A549 (cell line): ENCODE measurements around the gene ZNHIT2. TPM values are rescaled to one million over a fixed set of nuclear protein-coding genes. Genes with fewer than 3 reads are reported as not detected.

Experiments
- ATAC-seq, 2 experiments: fragments of 200-7000 bp in 1 of 2; fragments of >200 bp in 1 of 2; cut with Nextera tagmentation in 1 of 2; cut with Tn5 transposase in 1 of 2; 3 replicates each; pipeline versions ENCODE4 v1.8.0 to v1.9.1; 2018 to 2020; ENCODE audit warnings: mild to moderate bottlenecking in 1 of 2, moderate library complexity in 1 of 2
- CTCF ChIA-PET: fragments of 300-600 bp; sonication (Branson Sonifier 250); formaldehyde crosslinking; extraction: SDS; loops from one replicate; lab custom pipeline; 2021; ENCODE audit warnings: antibody characterized with exemption, inconsistent platforms; lab: Yijun Ruan, JAX
- POLR2A ChIA-PET: fragments of 350-600 bp; formaldehyde crosslinking; extraction: SDS; loops from one replicate; lab custom pipeline; 2021; ENCODE audit warnings: antibody characterized with exemption, inconsistent platforms; lab: Yijun Ruan, JAX
- DNase-seq, 2 experiments: peaks; one replicate each; pipeline versions ENCODE4 v3.0.0 to v3.0.0-alpha.2; 2011 to 2016; ENCODE audit warnings: low read depth in 1 of 2, low spot score in 1 of 2
- FAIRE-seq: peaks from 2 replicates; lab custom pipeline; 2011; peaks lifted over from hg19 to GRCh38; lab: Jason Lieb, UNC
- H3K27ac ChIP-seq, 2 experiments: fragments of >200 bp; sonication (Bioruptor Twin); formaldehyde crosslinking; 3 replicates each; pipeline ENCODE4 v1.5.1; 2016 to 2017
- H3K4me1 ChIP-seq: fragments of >200 bp; sonication (Bioruptor Twin); formaldehyde crosslinking; 3 replicates; pipeline ENCODE4 v1.6.1; 2016
- H3K4me2 ChIP-seq: fragments of >200 bp; sonication (Bioruptor Twin); formaldehyde crosslinking; 3 replicates; pipeline ENCODE4 v1.6.1; 2016
- H3K4me3 ChIP-seq: fragments of >200 bp; sonication (Bioruptor Twin); formaldehyde crosslinking; 3 replicates; pipeline ENCODE4 v1.5.1; 2016
- H3K9me3 ChIP-seq: fragments of >200 bp; sonication (Bioruptor Twin); formaldehyde crosslinking; 3 replicates; pipeline ENCODE4 v1.6.1; 2016
- BHLHE40 ChIP-seq: IDR thresholded peaks from 2 replicates; pipeline ENCODE4 v1.6.1; 2012; ENCODE audit warnings: low read depth, low read length, inconsistent platforms
- CBX8 ChIP-seq: fragments of 200-600 bp; sonication (generic); IDR thresholded peaks from 2 replicates; pipeline ENCODE4 v1.6.1; 2016
- HEYL ChIP-seq: fragments of 250-450 bp; sonication (Bioruptor Pico); IDR thresholded peaks from 2 replicates; pipeline ENCODE4 v1.8.0; 2021; ENCODE audit warnings: mild to moderate bottlenecking, moderate library complexity
- HOXB5 ChIP-seq: fragments of 250-450 bp; sonication (Bioruptor Pico); IDR thresholded peaks from 2 replicates; pipeline ENCODE4 v1.5.0; 2020; ENCODE audit warnings: mild to moderate bottlenecking, moderate library complexity
- JUNB ChIP-seq: fragments of >200 bp; sonication (Bioruptor Twin); formaldehyde crosslinking; IDR thresholded peaks from 2 replicates; pipeline ENCODE4 v1.6.1; 2016
- MYC ChIP-seq: IDR thresholded peaks from 2 replicates; pipeline ENCODE4 v1.6.1; 2012; ENCODE audit warnings: mild to moderate bottlenecking, inconsistent platforms, low read length, improper control_type of control experiment, borderline replicate concordance
- NFE2L2 ChIP-seq: fragments of 150-350 bp; conservative IDR thresholded peaks from 2 replicates; pipeline ENCODE4 v1.6.1; 2014; ENCODE audit warnings: low read length
- POLR2A ChIP-seq: IDR thresholded peaks from 2 replicates; pipeline ENCODE4 v1.6.1; 2012; ENCODE audit warnings: mild to moderate bottlenecking, low read length
- SMC3 ChIP-seq: fragments of >200 bp; sonication (Bioruptor Twin); formaldehyde crosslinking; IDR thresholded peaks from 3 replicates; pipeline ENCODE4 v1.6.1; 2018; ENCODE audit warnings: inconsistent platforms
- SREBF2 ChIP-seq: fragments of 450-650 bp; IDR thresholded peaks from 2 replicates; pipeline ENCODE4 v1.6.1; 2014; ENCODE audit warnings: mild to moderate bottlenecking, moderate library complexity
- WGBS: methylation state at CpG from one replicate; pipeline ENCODE4 v1.1.6; 2017; ENCODE audit errors: missing lambda C conversion rate; 5-methylcytosine and 5-hydroxymethylcytosine counted together
- polyA plus RNA-seq, 4 experiments: library from polyadenylated mRNA; depleted of rRNA in 3 of 4; stranded (reverse); fragments of >200 nt; fragmentation: RNase III in 1 of 4; extraction: RNeasy Plus Mini Kit Qiagen cat#74134 plus additional on column Dnase treatment in 1 of 4; gene quantifications; 2 replicates in 3 of 4; 3 replicates in 1 of 4; pipeline ENCODE4 v1.2.3, GENCODE V29; 2011 to 2017
- TF ChIP-seq, protein P1 (sequence below): IDR thresholded peaks from 2 replicates; pipeline ENCODE4 v1.6.1; 2012
- TF ChIP-seq, protein P2 (sequence below): IDR thresholded peaks from 2 replicates; pipeline ENCODE4 v1.6.1; 2012; ENCODE audit warnings: low read depth, borderline replicate concordance
- TF ChIP-seq, protein P3 (sequence below): fragments of >200 bp; sonication (Bioruptor Twin); formaldehyde crosslinking; IDR thresholded peaks from 3 replicates; pipeline ENCODE4 v1.6.1; 2016
- TF ChIP-seq, protein P4 (sequence below): fragments of 150-350 bp; IDR thresholded peaks from 2 replicates; pipeline ENCODE4 v1.6.1; 2014; ENCODE audit warnings: low read depth, mild to moderate bottlenecking, low read length

Gene ZNHIT2
- polyA plus RNA-seq, 2 of the 4 experiments (the other 2 are of a cell fraction): 5.5 to 13.5 TPM

DNA sequence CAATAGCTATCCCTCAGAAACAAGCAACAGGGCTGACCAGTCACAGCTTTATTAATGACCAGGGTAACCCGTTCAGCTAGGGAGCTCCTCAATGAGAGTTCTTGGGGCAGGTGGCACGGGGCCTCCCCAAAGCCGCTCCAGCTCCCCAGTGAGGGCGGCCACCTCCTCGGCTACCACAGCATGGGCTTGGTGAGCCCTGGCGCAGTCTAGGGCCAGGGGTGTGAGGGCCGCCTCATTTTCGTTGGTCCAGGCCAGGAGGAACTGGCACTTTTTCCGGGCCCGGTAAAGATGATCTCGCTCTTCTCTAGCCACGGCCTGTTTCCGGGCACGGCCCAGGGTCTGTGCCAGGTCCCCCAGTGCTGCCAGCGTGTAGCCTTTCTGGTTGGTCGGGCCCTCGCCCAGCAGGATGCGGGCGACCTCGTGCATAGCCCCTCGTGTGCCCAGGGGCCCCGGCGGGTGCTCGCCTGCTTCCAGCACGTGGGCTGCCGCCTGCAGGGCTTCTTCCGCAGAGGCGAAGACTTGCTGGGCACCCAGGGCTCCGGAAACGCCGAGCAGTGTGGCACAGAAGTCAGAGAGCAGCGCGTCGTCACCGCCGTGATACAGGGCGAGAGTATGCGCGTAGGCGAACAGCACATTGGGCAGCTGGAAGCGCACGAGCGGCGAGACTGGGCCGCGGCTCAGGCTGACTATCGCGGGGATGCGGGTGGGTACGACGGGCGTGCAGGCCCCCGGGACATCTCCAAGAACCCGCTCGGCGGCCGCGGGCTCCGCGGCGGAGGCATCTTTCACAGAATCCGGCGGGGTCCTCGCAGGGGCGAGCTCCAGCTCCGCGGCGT, 913 bp downstream of the ZNHIT2 start:
- FAIRE-seq (no peak), ATAC-seq (peak in 1 of 2 experiments; percentile 5; a peak in 3 of 6 replicates), DNase-seq (peak in 1 of 2 experiments; percentile 28)
- H3K4me2 ChIP-seq: peak overlapping the region; percentile 92
- no peak for TF ChIP-seq CBX8
- peak; percentile 32 for TF ChIP-seq POLR2A
- TF ChIP-seq, protein P1, sequence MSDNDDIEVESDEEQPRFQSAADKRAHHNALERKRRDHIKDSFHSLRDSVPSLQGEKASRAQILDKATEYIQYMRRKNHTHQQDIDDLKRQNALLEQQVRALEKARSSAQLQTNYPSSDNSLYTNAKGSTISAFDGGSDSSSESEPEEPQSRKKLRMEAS: peak; percentile 77
- TF ChIP-seq, protein P2, sequence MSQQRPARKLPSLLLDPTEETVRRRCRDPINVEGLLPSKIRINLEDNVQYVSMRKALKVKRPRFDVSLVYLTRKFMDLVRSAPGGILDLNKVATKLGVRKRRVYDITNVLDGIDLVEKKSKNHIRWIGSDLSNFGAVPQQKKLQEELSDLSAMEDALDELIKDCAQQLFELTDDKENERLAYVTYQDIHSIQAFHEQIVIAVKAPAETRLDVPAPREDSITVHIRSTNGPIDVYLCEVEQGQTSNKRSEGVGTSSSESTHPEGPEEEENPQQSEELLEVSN: peak; percentile 61; the same call in 1 of the 2 replicates
- CTCF ChIA-PET: interaction anchor here (0.8 to 6.3 kb wide), 15 partner anchors 7 to 329 kb away, joined by 3 to 75 read pairs (median 4); partner anchors contain the start of gene TM7SF2
- peak overlapping the region; percentile 86 for H3K4me3 ChIP-seq
- WGBS: 45% methylated on average over 45 of the region's 68 CpGs
- H3K27ac ChIP-seq: peak overlapping the region; percentile 93
- H3K9me3 ChIP-seq: no peaks in the 10 kb centered on the region
- H3K4me1 ChIP-seq: peaks cover 34% of the 10 kb centered on the region; the same call in 2 of the 3 replicates
- POLR2A ChIA-PET: interaction anchor here (1.2 to 1.5 kb wide), 5 partner anchors 15 to 217 kb away, joined by 3 to 13 read pairs (median 3); partner anchors contain the start of genes DPF2, SNX15 and SYVN1

DNA sequence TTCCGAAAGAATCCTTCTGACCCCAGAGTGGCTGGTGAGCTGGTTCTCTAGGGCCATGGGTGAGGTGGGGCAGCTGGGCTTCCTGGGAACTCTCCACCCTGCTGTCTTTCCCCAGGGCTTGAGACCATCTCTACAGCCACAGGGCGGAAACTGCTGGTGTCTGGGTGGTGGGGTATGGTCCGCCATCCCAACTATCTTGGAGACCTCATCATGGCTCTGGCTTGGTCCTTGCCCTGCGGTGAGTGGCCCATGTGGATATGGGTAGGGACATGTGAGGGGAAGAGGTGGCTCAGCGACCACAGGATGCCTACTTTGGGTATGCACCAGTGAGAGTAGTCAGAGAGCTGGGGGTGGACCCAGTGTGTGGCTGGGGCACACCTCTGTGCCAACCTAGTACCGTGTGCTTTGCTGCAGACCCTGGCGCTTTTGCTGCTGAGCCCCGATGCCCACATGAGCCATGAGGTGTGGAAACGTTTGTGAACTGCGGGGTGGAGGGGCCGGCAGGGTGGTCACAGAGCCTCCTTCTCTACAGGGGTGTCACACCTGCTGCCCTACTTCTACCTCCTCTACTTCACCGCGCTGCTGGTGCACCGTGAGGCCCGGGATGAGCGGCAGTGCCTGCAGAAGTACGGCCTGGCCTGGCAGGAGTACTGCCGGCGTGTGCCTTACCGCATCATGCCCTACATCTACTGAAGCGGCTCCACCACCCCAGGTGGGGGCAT, 2.0 kb downstream of the ZNHIT2 start:
- Histone ChIP-seq H3K27ac (no peak overlapping the region), H3K4me2 (peak overlapping the region; percentile 92), H3K4me3 (no peak overlapping the region), H3K9me3 (no peaks in the 10 kb centered on the region), H3K4me1 (peaks cover 37% of the 10 kb centered on the region; the same call in 2 of the 3 replicates)
- 91% methylated on average over 12 of the region's 21 CpGs for WGBS
- ATAC-seq (no peak), DNase-seq (no peak), FAIRE-seq (no peak)
- CTCF ChIA-PET: interaction anchor here (0.8 kb wide), 1 partner anchor 328 kb away, joined by 3 read pairs; no protein-coding TSS in a partner anchor
- POLR2A ChIA-PET: interaction anchor here (0.6 kb wide), 1 partner anchor 144 kb away, joined by 4 read pairs; no protein-coding TSS in a partner anchor
- TF ChIP-seq HEYL (CRISPR knock-in tag) (no peak), BHLHE40 (no peak), JUNB (no peak), POLR2A (peak; percentile 23; the same call in 1 of the 2 replicates)
- TF ChIP-seq, protein P1: 0 out of 2 replicates have a peak, but pooled peaks have one; percentile 12
- TF ChIP-seq, protein P3, sequence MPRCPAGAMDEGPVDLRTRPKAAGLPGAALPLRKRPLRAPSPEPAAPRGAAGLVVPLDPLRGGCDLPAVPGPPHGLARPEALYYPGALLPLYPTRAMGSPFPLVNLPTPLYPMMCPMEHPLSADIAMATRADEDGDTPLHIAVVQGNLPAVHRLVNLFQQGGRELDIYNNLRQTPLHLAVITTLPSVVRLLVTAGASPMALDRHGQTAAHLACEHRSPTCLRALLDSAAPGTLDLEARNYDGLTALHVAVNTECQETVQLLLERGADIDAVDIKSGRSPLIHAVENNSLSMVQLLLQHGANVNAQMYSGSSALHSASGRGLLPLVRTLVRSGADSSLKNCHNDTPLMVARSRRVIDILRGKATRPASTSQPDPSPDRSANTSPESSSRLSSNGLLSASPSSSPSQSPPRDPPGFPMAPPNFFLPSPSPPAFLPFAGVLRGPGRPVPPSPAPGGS: 0 out of 3 replicates have a peak, but pooled peaks have one; percentile 10

DNA sequence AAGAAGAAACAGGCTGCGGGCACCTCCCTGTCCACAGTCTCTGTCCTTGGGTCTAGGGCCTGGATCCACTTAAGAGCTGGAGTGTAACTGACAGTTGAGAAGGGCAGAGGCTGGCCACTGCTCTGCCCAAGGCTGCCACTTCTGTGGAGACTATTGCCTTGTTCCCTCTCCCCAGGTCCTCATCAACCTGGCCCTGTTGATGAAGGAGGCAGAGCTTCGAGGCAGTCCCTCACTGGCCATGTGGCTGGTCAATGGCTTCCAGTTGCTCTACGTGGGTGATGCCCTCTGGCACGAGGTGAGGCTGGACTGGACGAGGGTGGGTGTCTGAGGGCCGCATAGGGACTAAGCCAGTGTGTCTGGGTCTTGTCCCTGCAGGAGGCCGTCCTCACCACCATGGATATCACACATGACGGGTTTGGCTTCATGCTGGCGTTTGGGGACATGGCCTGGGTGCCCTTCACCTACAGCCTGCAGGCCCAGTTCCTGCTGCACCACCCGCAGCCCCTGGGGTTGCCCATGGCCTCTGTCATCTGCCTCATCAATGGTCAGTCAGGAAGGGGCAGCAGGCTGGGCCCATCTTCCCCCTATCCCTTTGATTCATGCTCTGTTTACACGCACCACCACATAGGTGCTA, 2.8 kb downstream of the ZNHIT2 start:
- CTCF ChIA-PET: interaction anchor here (0.9 to 3.5 kb wide), 6 partner anchors 7 to 161 kb away, joined by 3 to 24 read pairs (median 4); partner anchors contain the start of genes ARL2, FAU and MRPL49
- H3K4me1 ChIP-seq: peaks cover 31% of the 10 kb centered on the region; the same call in 2 of the 3 replicates
- no peak for ATAC-seq

More for the DNA sequence above, 2.8 kb downstream of the ZNHIT2 start:
- DNase-seq (no peak), FAIRE-seq (no peak)
- no peak overlapping the region for H3K4me2 ChIP-seq
- H3K27ac ChIP-seq: no peak overlapping the region
- 95% methylated on average over 11 of the region's 11 CpGs for WGBS
- no peak overlapping the region for H3K4me3 ChIP-seq
- TF ChIP-seq MYC (no peak), NFE2L2 (no peak), SMC3 (no peak), HOXB5 (CRISPR knock-in tag) (no peak), SREBF2 (no peak)
- TF ChIP-seq, protein P4, sequence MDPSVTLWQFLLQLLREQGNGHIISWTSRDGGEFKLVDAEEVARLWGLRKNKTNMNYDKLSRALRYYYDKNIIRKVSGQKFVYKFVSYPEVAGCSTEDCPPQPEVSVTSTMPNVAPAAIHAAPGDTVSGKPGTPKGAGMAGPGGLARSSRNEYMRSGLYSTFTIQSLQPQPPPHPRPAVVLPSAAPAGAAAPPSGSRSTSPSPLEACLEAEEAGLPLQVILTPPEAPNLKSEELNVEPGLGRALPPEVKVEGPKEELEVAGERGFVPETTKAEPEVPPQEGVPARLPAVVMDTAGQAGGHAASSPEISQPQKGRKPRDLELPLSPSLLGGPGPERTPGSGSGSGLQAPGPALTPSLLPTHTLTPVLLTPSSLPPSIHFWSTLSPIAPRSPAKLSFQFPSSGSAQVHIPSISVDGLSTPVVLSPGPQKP: no peak
- POLR2A ChIA-PET: no interaction called here
- no peaks in the 10 kb centered on the region for H3K9me3 ChIP-seq
